Choroid plexus epithelial cell (primary cell): ENCODE measurements around the gene BCAS3.
"Not testable (repeated sequence)": the region's sequence is repeated elsewhere in the genome, so short reads cannot be mapped to it uniquely, and the experiment has no call there.

Experiments used
- DNase-seq: peaks from one replicate; pipeline ENCODE4 v3.0.0-alpha.2; 2010; ENCODE audit warnings: low read depth
- H3K4me3 ChIP-seq: 2 replicates; pipeline ENCODE4 v1.5.1; 2011; ENCODE audit warnings: low read depth, mild to moderate bottlenecking, control low read depth, low read length, moderate library complexity
- TF ChIP-seq, protein P1 (sequence below): conservative IDR thresholded peaks from 2 replicates; pipeline ENCODE4 v1.5.1; 2011; ENCODE audit warnings: low read depth, mild to moderate bottlenecking, control low read depth, inconsistent platforms, low read length, moderate library complexity

The BCAS3 gene

DNA sequence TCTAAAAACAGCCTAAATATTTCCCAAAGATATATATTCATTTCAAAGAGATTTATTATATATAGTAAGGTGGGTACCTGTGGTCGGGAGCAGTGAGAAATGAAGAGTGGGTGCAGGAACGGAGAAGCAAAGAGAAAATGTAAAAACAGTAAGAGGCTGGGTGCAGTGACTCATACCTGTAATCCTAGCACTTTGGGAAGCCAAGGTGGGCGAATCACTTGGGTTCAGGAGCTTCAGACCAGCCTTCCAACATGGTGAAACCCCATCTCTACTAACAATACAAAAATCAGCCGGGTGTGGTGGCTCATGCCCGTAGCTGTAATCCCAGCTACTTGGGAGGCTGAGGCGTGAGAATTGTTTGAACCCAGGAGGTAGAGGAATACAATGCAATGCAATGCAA lies 257.1 kb downstream of the BCAS3 start:
- H3K4me3 ChIP-seq, result no peak overlapping the region
- DNase-seq, result no peak
- TF ChIP-seq, protein P1, sequence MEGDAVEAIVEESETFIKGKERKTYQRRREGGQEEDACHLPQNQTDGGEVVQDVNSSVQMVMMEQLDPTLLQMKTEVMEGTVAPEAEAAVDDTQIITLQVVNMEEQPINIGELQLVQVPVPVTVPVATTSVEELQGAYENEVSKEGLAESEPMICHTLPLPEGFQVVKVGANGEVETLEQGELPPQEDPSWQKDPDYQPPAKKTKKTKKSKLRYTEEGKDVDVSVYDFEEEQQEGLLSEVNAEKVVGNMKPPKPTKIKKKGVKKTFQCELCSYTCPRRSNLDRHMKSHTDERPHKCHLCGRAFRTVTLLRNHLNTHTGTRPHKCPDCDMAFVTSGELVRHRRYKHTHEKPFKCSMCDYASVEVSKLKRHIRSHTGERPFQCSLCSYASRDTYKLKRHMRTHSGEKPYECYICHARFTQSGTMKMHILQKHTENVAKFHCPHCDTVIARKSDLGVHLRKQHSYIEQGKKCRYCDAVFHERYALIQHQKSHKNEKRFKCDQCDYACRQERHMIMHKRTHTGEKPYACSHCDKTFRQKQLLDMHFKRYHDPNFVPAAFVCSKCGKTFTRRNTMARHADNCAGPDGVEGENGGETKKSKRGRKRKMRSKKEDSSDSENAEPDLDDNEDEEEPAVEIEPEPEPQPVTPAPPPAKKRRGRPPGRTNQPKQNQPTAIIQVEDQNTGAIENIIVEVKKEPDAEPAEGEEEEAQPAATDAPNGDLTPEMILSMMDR, result no peak

DNA sequence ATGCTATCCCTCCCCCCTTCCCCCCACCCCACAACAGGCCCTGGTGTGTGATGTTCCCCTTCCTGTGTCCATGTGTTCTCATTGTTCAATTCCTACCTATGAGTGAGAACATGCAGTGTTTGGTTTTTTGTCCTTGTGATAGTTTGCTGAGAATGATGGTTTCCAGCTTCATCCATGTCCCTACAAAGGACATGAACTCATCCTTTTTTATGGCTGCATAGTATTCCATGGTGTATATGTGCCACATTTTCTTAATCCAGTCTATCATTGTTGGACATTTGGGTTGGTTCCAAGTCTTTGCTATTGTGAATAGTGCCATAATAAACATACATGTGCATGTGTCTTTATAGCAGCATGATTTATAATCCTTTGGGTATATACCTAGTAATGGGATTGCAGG lies 258.3 kb downstream of the BCAS3 start:
- DNase-seq, H3K4me3 ChIP-seq: not testable (repeated sequence)

DNA sequence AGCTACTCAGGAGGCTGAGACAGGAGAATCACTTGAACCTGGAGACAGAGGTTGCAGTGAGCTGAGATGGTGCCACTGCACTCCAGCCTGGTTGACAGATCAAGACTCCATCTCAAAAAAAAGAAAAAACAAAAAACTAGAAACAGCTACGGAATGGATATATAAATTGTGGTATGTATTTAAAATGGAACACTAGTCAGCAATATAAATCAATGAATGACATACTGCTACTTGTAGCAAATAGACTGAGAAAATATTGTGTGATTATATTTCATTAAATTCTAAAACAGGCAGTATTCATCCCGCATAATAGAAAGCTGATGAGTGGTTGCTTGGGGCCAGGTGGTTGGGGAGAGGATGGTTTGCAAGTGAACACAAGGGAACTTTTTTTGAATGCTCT lies 261.7 kb downstream of the BCAS3 start:
- TF ChIP-seq, protein P1, result no peak
- no peak for DNase-seq
- H3K4me3 ChIP-seq, result no peak overlapping the region

DNA sequence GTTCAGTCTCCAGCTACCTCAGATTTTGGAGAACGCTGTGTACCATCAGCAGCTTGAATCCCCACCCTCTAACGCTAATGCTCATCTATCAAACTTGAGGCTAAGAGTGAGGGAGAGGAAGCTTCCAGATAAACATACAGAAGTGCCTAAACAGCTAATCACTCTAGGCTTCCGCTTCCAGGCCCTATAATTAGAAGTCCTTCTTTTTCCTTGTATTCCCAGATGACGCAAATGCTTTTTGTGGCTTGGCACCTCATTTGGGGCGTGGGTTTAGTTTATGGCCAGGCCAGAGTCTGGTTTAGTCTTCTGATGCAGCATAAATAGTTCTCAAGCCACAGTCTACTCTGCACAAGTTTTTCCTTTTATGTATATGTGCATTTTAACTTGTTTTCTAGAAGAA lies 263.4 kb downstream of the BCAS3 start:
- peak; percentile 79 for DNase-seq
- no peak overlapping the region for H3K4me3 ChIP-seq
- TF ChIP-seq, protein P1, result no peak

DNA sequence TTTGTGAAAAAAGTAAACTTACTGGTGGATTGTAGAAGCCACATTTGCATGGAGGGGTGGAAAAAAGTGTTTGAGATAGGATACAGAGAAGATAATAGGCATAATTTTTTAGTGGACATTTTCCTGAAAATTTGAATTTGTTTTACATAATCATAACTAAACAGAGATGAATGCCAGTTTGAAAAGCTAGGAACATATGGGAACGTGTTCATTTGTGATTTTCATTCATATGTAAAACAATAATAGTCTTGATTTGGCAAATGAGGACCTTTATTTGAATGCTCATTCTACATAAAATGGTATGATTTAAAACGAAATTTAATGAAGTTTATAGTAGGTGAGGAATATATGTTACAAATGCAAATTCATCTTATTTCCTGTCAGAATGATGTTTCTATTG lies 263.9 kb downstream of the BCAS3 start:
- TF ChIP-seq, protein P1, result no peak
- no peak for DNase-seq
- no peak overlapping the region for H3K4me3 ChIP-seq

DNA sequence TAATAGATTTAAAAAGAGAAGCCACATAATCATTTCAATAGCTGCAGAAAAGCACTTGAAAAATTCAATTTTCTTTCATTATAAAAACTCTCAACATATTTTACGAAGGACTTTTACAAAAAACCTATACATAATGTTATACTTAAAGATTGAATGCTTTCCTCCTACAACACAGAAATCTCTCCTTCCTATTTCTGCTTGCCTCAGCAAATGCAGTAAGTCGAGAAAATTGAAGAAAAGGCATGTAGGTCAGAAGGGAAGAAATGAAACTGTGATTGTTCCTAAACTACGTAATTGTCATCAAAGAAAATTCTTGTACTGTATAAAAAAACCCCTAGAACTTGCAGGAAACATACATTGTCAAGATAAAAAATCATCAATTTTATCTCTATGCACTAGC lies 267.1 kb downstream of the BCAS3 start:
- no peak overlapping the region for H3K4me3 ChIP-seq
- TF ChIP-seq, protein P1, result no peak
- no peak for DNase-seq

DNA sequence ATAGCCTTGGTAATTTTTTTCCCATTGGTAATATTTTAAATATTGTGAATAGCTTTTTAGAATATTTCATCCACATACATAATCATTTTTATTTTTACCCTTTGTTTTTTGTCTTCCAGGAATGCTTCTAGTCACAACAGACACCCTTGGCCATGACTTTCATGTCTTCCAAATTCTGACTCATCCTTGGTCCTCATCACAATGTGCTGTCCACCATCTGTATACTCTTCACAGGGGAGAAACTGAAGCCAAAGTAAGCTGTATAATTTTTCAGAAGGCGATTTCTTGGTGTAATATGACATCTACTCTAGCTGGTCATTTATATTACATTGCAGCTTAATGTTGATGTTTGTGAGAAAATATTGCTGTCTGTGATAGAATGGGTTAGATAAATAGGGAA lies 269.4 kb downstream of the BCAS3 start:
- TF ChIP-seq, protein P1, result no peak
- no peak overlapping the region for H3K4me3 ChIP-seq
- DNase-seq, result peak; percentile 21

DNA sequence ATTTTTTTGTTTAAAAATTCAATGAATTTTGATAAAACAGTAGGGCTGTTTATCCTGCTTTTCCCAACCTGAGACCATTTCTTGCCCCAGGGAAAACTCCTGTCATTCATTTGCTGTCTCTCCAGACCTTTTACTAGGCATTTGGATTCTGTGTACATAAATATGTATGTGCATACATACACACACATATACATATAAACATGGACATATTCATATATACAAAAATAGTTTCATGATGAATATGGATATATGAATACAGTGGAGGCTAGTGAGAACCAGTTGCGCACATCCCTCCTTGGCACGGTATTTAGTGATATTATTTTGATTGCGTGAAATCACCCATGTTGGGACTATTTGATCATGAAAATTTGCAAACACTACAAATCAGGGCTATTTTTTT lies 269.9 kb downstream of the BCAS3 start:
- H3K4me3 ChIP-seq, result no peak overlapping the region
- DNase-seq, result no peak
- TF ChIP-seq, protein P1, result no peak
